Anterior cingulate cortex (tissue), 58 donors: ENCODE results near the gene CASP8.
A peak's percentile ranks its signal among the peaks of the same experiment; 100 is the strongest.

ENCODE experiments used
- DNase-seq, 58 donors: peaks; one replicate each; lab custom pipeline; 2025; lab: John Stamatoyannopoulos, UW

CASP8 gene

DNA sequence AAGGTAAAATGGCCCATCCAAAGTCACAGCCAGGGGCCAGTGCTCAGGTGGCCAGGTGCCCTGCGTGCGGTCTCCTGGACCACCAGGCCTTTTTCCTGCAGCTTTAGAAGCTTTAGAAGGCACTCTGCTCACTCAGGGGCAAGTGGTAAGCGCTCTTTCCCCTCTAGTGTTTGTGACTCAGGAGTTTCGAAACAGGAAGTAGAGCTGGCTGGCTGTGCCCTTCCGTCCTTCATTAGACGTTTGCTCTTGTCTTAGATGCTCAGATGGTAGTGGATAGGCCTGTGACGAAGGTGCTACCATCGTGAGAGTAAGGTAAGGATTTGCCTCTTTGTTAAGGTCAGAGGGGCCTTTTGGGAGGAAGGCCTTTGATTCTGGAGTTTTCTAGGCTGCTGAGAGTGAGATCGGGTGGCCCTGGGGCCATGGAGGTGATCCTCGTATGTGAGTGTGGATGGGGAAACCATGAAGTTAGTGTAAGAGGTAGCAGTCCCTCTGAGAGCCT, at the start of gene CASP8:
TSS of gene CASP8 (plus strand) at position 235 of the 499 bp plus-strand sequence. CDS start 5,951 bp downstream, outside the sequence.
- DNase-seq: no peak

GRCh38 chr2:201215963-201216362, 44.4 kb upstream of the CASP8 start:
- DNase-seq: no peak

GRCh38 chr2:201216918-201217317, 43.4 kb upstream of the CASP8 start:
- DNase-seq: no peak

- DNase-seq: no peak
Observed at GRCh38 chr2:201218780-201219179, 41.6 kb upstream of the CASP8 start.

GRCh38 chr2:201219328-201220096, 40.8 kb upstream of the CASP8 start:
- no peak for DNase-seq

GRCh38 chr2:201220102-201220570, 40.2 kb upstream of the CASP8 start:
- DNase-seq: no peak

GRCh38 chr2:201223089-201224073, 37.0 kb upstream of the CASP8 start:
- no peak for DNase-seq

GRCh38 chr2:201228271-201228911, 31.9 kb upstream of the CASP8 start:
- no peak for DNase-seq

- DNase-seq: no peak
Observed at GRCh38 chr2:201228912-201229290, 31.4 kb upstream of the CASP8 start.

GRCh38 chr2:201231781-201232466, 28.4 kb upstream of the CASP8 start:
- peak in 45 of 58 donors; percentile 5 to 67 (median 32) for DNase-seq

DNA sequence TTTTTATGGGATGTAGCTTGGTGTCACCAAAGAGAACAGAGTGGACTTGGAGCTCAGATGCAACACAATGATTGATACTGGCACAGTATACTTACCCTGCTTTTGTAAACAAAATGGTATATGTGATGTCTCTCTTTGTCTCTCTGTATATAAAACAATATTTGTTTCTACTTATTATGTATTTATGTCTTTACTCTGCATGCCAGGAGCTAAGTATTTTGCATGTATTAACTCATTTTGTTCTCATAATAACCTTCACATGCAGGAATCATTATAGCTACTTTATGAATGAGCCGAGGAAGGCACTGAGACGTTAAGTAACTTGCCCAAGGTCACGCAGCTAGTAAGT, 27.9 kb upstream of the CASP8 start:
- no peak for DNase-seq

DNA sequence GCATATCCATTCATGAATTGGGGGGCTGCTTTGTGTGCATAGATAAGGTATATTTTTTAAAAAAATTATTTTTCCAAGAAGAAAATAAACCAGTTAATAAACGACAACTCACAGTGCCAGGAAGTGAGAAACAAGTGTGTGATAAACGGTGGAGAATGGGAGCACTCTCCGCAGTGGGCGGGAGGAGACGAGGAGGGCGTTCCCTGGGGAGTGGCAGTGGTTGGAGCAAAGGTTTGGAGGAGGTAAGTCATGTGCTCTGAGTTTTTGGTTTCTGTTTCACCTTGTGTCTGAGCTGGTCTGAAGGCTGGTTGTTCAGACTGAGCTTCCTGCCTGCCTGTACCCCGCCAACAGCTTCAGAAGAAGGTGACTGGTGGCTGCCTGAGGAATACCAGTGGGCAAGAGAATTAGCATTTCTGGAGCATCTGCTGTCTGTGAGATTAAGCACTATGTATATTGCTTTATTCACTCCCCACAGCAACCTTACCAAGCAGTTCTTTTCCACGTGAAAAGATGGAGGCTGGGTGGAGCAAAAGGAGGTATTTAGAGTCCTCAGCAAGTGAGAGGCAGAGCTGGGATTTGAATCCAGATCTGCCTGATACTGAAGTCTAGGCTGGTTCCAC, 27.0 kb upstream of the CASP8 start:
- peak in 2 of 58 donors; percentile 3 to 20 for DNase-seq

DNA sequence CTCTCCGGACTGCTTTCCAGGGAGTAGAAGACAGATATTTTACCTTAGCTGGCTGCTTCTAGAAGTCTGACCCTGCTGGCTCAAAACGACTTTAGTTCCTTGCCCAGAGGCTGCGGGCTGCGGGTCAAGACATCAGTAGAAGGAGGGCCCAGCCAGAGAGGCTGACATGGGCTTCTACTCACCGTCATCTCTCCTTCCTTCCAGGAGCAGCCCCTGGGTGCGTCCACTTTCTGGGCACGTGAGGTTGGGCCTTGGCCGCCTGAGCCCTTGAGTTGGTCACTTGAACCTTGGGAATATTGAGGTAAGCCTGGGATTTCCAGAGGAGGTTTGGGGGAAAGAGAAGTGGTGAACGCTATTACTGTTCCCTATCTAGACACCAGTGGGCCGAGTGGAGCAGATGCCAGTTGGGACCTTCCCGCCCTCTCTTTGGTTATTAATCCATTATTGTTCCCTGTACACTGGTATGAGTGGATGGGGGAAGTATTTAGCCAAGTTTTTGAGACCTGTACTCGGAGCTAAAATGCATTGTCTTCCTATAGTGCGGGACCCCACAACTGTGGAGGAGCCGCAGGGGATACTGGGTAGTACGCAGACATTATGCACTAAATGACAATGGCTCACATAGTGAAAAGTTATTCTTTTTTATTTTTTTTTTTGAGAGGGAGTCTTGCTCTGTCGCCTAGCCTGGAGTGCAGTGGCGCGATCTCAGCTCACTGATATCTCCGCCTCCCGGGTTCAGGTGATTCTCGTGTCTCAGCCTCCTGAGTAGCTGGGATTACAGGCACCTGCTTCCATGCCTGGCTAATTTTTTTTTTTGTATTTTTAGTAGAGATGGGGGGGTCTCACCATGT, 26.3 kb upstream of the CASP8 start:
- DNase-seq: no peak

DNA sequence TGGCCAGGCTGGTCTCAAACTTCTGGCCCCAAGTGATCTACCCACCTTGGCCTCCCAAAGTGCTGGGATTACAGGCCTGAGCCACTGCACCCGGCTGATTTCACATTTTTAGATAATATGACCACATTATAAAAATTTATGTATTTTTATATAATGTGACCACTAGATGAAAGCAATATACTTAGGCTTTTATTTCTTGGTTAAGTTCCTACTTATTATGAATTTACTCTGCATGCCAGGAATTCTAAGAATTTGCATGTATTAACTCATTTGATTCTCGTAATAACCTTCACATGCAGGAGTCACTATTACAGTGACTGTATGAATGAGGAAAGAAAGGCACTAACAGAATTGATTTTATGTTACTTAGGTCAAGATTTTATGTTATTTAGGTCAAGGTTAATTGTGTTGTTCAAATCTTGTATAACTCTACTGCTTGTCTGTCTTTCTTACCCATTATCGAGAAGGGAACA, 25.6 kb upstream of the CASP8 start:
- no peak for DNase-seq

GRCh38 chr2:201235860-201236811, 24.2 kb upstream of the CASP8 start:
- peak in 9 of 58 donors; percentile 8 to 48 (median 23) for DNase-seq

GRCh38 chr2:201237486-201238123, 22.7 kb upstream of the CASP8 start:
- no peak for DNase-seq
